CD14-positive monocyte (primary cell): Measurements from ENCODE around the gene MYL3. TPM values are rescaled to one million over a fixed set of nuclear protein-coding genes. Genes with fewer than 3 reads are reported as not detected.

Experiments used
- DNase-seq, 3 donors: peaks; one replicate each; pipeline ENCODE4 v3.0.0-alpha.2; 2011 to 2022
- H2AFZ ChIP-seq: 2 replicates; pipeline ENCODE4 v1.6.0; 2012; ENCODE audit warnings: mild to moderate bottlenecking, low read depth, low read length, inconsistent platforms; ENCODE audit not compliant: insufficient read depth, poor library complexity, severe bottlenecking
- H3K27ac ChIP-seq, 2 donors: 1 replicate in 1 of 2; 2 replicates in 1 of 2; pipeline ENCODE4 v1.5.1; 2012 to 2013; ENCODE audit warnings: low read length in 2 of 2, control low read depth in 1 of 2, inconsistent platforms in 1 of 2, low read depth in 1 of 2, mild to moderate bottlenecking in 1 of 2
- H3K27me3 ChIP-seq, 2 donors: one replicate each; pipeline versions ENCODE4 v1.6.0 to v1.6.1; 2011 to 2013; ENCODE audit warnings: low read length in 2 of 2; ENCODE audit not compliant: control insufficient read depth in 2 of 2, insufficient read depth in 2 of 2
- H3K36me3 ChIP-seq, 2 donors: replicated peaks in 1 of 2; 1 replicate in 1 of 2; 2 replicates in 1 of 2; pipeline versions ENCODE4 v1.5.1 to v1.6.1; 2012 to 2013; ENCODE audit warnings: low read length in 2 of 2, control low read depth in 1 of 2, inconsistent platforms in 1 of 2, mild to moderate bottlenecking in 1 of 2; ENCODE audit not compliant: insufficient read depth in 2 of 2, control insufficient read depth in 1 of 2
- H3K4me1 ChIP-seq, 2 donors: 1 replicate in 1 of 2; 2 replicates in 1 of 2; pipeline versions ENCODE4 v1.5.1 to v1.6.1; 2012 to 2013; ENCODE audit warnings: low read length in 2 of 2, control low read depth in 1 of 2, inconsistent platforms in 1 of 2, mild to moderate bottlenecking in 1 of 2, moderate library complexity in 1 of 2; ENCODE audit not compliant: insufficient read depth in 2 of 2, control insufficient read depth in 1 of 2
- H3K4me2 ChIP-seq: replicated peaks from 2 replicates; pipeline ENCODE3; 2012; ENCODE audit warnings: low read length, moderate library complexity, mild to moderate bottlenecking; ENCODE audit not compliant: poor library complexity, severe bottlenecking; ENCODE audit errors: extremely low read depth
- H3K4me3 ChIP-seq, 3 experiments: fragments of 200-600 bp in 1 of 3; sonication (generic) in 1 of 3; replicated peaks in 1 of 3; 1 replicate in 2 of 3; 2 replicates in 1 of 3; pipeline ENCODE4 v1.5.1; 2011 to 2013; ENCODE audit warnings: low read length in 3 of 3, mild to moderate bottlenecking in 3 of 3, control low read depth in 2 of 3, low read depth in 2 of 3, inconsistent platforms in 1 of 3, moderate library complexity in 1 of 3
- H3K79me2 ChIP-seq: 2 replicates; pipeline ENCODE4 v1.6.0; 2012; ENCODE audit warnings: mild to moderate bottlenecking, control low read depth, inconsistent platforms, low read length, moderate library complexity; ENCODE audit not compliant: insufficient read depth
- H3K9ac ChIP-seq: 2 replicates; pipeline ENCODE4 v1.6.0; 2017; ENCODE audit warnings: low read length, mild to moderate bottlenecking; ENCODE audit not compliant: insufficient read depth, poor library complexity, severe bottlenecking
- H3K9me3 ChIP-seq, 2 donors: replicated peaks in 1 of 2; 1 replicate in 1 of 2; 2 replicates in 1 of 2; pipeline versions ENCODE4 v1.5.1 to v1.6.1; 2012 to 2013; ENCODE audit warnings: low read length in 2 of 2, control low read depth in 1 of 2; ENCODE audit not compliant: control insufficient read depth in 1 of 2, insufficient read depth in 1 of 2
- H4K20me1 ChIP-seq: 2 replicates; pipeline ENCODE4 v1.6.0; 2012; ENCODE audit warnings: mild to moderate bottlenecking, low read length, control low read depth, moderate library complexity; ENCODE audit not compliant: insufficient read depth
- H3K27ac Mint-ChIP-seq, 7 donors: one replicate each; pipeline ENCODE4 v1.8.0; 2020; ENCODE audit warnings: mild to moderate bottlenecking in 7 of 7, mixed read lengths in 7 of 7, moderate library complexity in 6 of 7, inconsistent platforms in 2 of 7
- H3K27me3 Mint-ChIP-seq, 3 donors: one replicate each; pipeline ENCODE4 v1.8.0; 2021 to 2022; ENCODE audit warnings: low read depth in 3 of 3, mild to moderate bottlenecking in 3 of 3, mixed read lengths in 3 of 3, moderate library complexity in 3 of 3, inconsistent platforms in 1 of 3
- H3K36me3 Mint-ChIP-seq, 2 donors: one replicate each; pipeline ENCODE4 v1.8.0; 2020; ENCODE audit warnings: mixed read lengths in 2 of 2, inconsistent platforms in 1 of 2, mild to moderate bottlenecking in 1 of 2
- H3K4me1 Mint-ChIP-seq: one replicate; pipeline ENCODE4 v1.8.0; 2020; ENCODE audit warnings: mild to moderate bottlenecking, mixed read lengths
- H3K4me3 Mint-ChIP-seq, 2 donors: one replicate each; pipeline ENCODE4 v1.8.0; 2020; ENCODE audit warnings: mild to moderate bottlenecking in 2 of 2, mixed read lengths in 2 of 2, moderate library complexity in 1 of 2
- H3K9me3 Mint-ChIP-seq, 7 donors: one replicate each; pipeline ENCODE4 v1.8.0; 2020 to 2022; ENCODE audit warnings: mixed read lengths in 7 of 7, mild to moderate bottlenecking in 6 of 7, moderate library complexity in 6 of 7, inconsistent platforms in 2 of 7
- WGBS: methylation state at CpG from one replicate; pipeline ENCODE4 v1.1.5; 2013; ENCODE audit warnings: missing lambda C conversion rate; ENCODE audit not compliant: insufficient coverage; 5-methylcytosine and 5-hydroxymethylcytosine counted together
- intact Hi-C, 2 donors: fragments of 100-400 bp; cut with micrococcal nuclease; formaldehyde crosslinking; loops; one replicate each; pipeline versions ENCODE4 v1.15.0 to v1.15.1; 2023
- polyA plus RNA-seq, 3 donors: library from polyadenylated mRNA; depleted of rRNA in 1 of 3; unstranded in 2 of 3; stranded (reverse) in 1 of 3; fragments of 300-500 nt in 2 of 3; fragments of >200 nt in 1 of 3; fragmentation: Illumina TruSeq in 2 of 3; gene quantifications; 1 replicate in 2 of 3; 2 replicates in 1 of 3; pipeline ENCODE4 v1.2.3, GENCODE V29; 2012 to 2021
- TF ChIP-seq, protein P1 (sequence below): fragments of 200-600 bp; IDR thresholded peaks from one replicate; pipeline ENCODE4 v1.8.0; 2022; ENCODE audit warnings: antibody characterized with exemption, mild to moderate bottlenecking

Gene MYL3
- polyA plus RNA-seq, 3 donors, result not detected

DNA sequence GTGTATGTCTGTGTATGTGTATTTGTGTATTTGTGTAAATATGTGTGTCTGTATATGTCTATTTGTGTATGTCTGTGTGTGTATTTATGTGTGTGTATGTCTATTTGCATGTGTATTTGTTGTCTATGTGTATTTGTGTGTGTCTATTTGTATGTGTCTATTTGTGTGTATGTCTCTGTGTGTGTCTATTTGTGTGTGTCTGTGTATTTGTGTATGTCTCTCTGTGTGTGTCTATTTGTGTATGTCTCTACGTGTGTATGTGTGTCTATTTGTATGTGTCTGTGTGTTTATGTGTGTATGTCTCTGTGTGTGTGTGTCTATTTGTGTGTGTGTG lies 44.7 kb upstream of the MYL3 start:
- Mint-ChIP-seq H3K4me3 (no peak overlapping the region), H3K36me3 (peaks cover 0 to 4% of the 10 kb centered on the region in 2 donors), H3K27ac (no peak overlapping the region), H3K27me3 (peaks cover 1 to 7% (median 2%) of the 10 kb centered on the region in 3 donors), H3K4me1 (peaks cover 17% of the 10 kb centered on the region), H3K9me3 (peaks cover 0 to 1% (median 0%) of the 10 kb centered on the region in 7 donors)
- no peak overlapping the region for H3K9ac ChIP-seq
- H3K27ac ChIP-seq, result no peak overlapping the region
- no peaks in the 10 kb centered on the region for H4K20me1 ChIP-seq
- TF ChIP-seq, protein P1, sequence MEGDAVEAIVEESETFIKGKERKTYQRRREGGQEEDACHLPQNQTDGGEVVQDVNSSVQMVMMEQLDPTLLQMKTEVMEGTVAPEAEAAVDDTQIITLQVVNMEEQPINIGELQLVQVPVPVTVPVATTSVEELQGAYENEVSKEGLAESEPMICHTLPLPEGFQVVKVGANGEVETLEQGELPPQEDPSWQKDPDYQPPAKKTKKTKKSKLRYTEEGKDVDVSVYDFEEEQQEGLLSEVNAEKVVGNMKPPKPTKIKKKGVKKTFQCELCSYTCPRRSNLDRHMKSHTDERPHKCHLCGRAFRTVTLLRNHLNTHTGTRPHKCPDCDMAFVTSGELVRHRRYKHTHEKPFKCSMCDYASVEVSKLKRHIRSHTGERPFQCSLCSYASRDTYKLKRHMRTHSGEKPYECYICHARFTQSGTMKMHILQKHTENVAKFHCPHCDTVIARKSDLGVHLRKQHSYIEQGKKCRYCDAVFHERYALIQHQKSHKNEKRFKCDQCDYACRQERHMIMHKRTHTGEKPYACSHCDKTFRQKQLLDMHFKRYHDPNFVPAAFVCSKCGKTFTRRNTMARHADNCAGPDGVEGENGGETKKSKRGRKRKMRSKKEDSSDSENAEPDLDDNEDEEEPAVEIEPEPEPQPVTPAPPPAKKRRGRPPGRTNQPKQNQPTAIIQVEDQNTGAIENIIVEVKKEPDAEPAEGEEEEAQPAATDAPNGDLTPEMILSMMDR, result no peak
- H3K4me1 ChIP-seq, result peaks cover 14 to 24% of the 10 kb centered on the region in 2 donors
- H3K27me3 ChIP-seq, result peaks cover 0 to 3% of the 10 kb centered on the region in 2 donors
- intact Hi-C loops, result loop anchor here in 1 of 2 donors (5.0 kb wide), 2 partner anchors 41 to 201 kb away; no protein-coding TSS in a partner anchor
- H3K36me3 ChIP-seq, result no peaks in the 10 kb centered on the region
- no peak overlapping the region for H3K4me3 ChIP-seq
- H2AFZ ChIP-seq, result no peak overlapping the region
- H3K9me3 ChIP-seq, result no peaks in the 10 kb centered on the region
- DNase-seq, result no peak
- no peaks in the 10 kb centered on the region for H3K79me2 ChIP-seq
- 88% methylated on average over 1 of the region's 1 CpG for WGBS
- H3K4me2 ChIP-seq, result no peak overlapping the region

- Mint-ChIP-seq H3K4me1 (peaks cover 22% of the 10 kb centered on the region), H3K9me3 (peaks cover 0 to 1% (median 0%) of the 10 kb centered on the region in 7 donors), H3K4me3 (no peak overlapping the region), H3K36me3 (peaks cover 0 to 2% of the 10 kb centered on the region in 2 donors), H3K27ac (no peak overlapping the region), H3K27me3 (peaks cover 1 to 7% (median 2%) of the 10 kb centered on the region in 3 donors)
- Histone ChIP-seq H3K27ac (no peak overlapping the region), H3K9me3 (no peaks in the 10 kb centered on the region), H3K36me3 (no peaks in the 10 kb centered on the region), H3K9ac (no peak overlapping the region), H3K4me3 (no peak overlapping the region), H3K79me2 (no peaks in the 10 kb centered on the region), H3K4me1 (peaks cover 14 to 30% of the 10 kb centered on the region in 2 donors), H4K20me1 (no peaks in the 10 kb centered on the region), H3K4me2 (no peak overlapping the region), H3K27me3 (peaks cover 0 to 3% of the 10 kb centered on the region in 2 donors), H2AFZ (no peak overlapping the region)
- WGBS, result 96% methylated on average over 3 of the region's 12 CpGs
- DNase-seq, result no peak
- TF ChIP-seq, protein P1, result no peak
- intact Hi-C loops, result loop anchor here in 1 of 2 donors (5.0 kb wide), 2 partner anchors 40 to 200 kb away; no protein-coding TSS in a partner anchor
These were observed 44.0 kb upstream of the MYL3 start for GRCh38 chr3:46907271-46907670.
